NB4 (cell line): ENCODE measurements around the gene LAMB1.

Experiments used
- DNase-seq: peaks from one replicate; pipeline ENCODE4 v3.0.0; 2010; ENCODE audit warnings: low read depth
- H3K4me3 ChIP-seq: one replicate; pipeline ENCODE4 v1.5.1; 2011; ENCODE audit warnings: mild to moderate bottlenecking, low read depth, low read length, moderate library complexity
- CTCF ChIP-seq: IDR thresholded peaks from one replicate; pipeline ENCODE4 v1.5.1; 2012; ENCODE audit warnings: low read depth, low read length
- MAX ChIP-seq: IDR thresholded peaks from 2 replicates; pipeline ENCODE4 v1.6.1; 2011; ENCODE audit warnings: low read depth, low read length
- MYC ChIP-seq: IDR thresholded peaks from 2 replicates; pipeline ENCODE4 v1.6.1; 2011; ENCODE audit warnings: low read depth, low read length
- POLR2A ChIP-seq: IDR thresholded peaks from 2 replicates; pipeline ENCODE4 v1.6.1; 2011; ENCODE audit warnings: mild to moderate bottlenecking; ENCODE audit not compliant: insufficient read length; ENCODE audit errors: extremely low read depth

The LAMB1 gene

GRCh38 chr7:108007762-108008161, 4.8 kb upstream of the LAMB1 start:
- TF ChIP-seq MYC = no peak
- no peak for TF ChIP-seq CTCF
- no peak for TF ChIP-seq POLR2A
- no peak for TF ChIP-seq MAX
- no peak for DNase-seq
- no peak overlapping the region for H3K4me3 ChIP-seq

GRCh38 chr7:108007261-108007660, 4.3 kb upstream of the LAMB1 start:
- no peak overlapping the region for H3K4me3 ChIP-seq
- DNase-seq = no peak
- TF ChIP-seq MAX (no peak), CTCF (no peak), MYC (no peak), POLR2A (no peak)

GRCh38 chr7:108004220-108005142, 1.5 kb upstream of the LAMB1 start:
- TF ChIP-seq MYC (no peak), MAX (no peak), POLR2A (no peak), CTCF (no peak)
- H3K4me3 ChIP-seq = no peak overlapping the region
- no peak for DNase-seq

- TF ChIP-seq POLR2A (no peak), MAX (no peak), MYC (no peak), CTCF (no peak)
- no peak overlapping the region for H3K4me3 ChIP-seq
- DNase-seq = no peak
These were observed 606 bp upstream of the LAMB1 start for GRCh38 chr7:108003599-108003935.

- no peak for DNase-seq
- TF ChIP-seq MAX (no peak), MYC (no peak), CTCF (no peak), POLR2A (no peak)
- H3K4me3 ChIP-seq = peak overlapping the region; percentile 17
These were observed 916 bp downstream of the LAMB1 start for GRCh38 chr7:108001764-108002725.
